ENCODE data around the gene PODXL2.
"Not testable (repeated sequence)": the region's sequence is repeated elsewhere in the genome, so short reads cannot be mapped to it uniquely, and the experiment has no call there.

The PODXL2 gene

GRCh38 chr3:127701280-127701911, 72.4 kb downstream of the PODXL2 start:
- Histone ChIP-seq H3K9ac (ENCODE audit: low read length) (no peak overlapping the region), H3K4me3 (ENCODE audit: low read length) (no peak overlapping the region), H3K9me3 (ENCODE audit: control insufficient read depth, low read depth, low read length) (no peaks in the 10 kb centered on the region), H3K36me3 (ENCODE audit: control insufficient read depth, low read depth, low read length) (no peaks in the 10 kb centered on the region), H3K27ac (ENCODE audit: low read length) (no peak overlapping the region), H3K4me1 (ENCODE audit: control insufficient read depth, low read depth, low read length) (no peaks in the 10 kb centered on the region), H3K27me3 (ENCODE audit: control insufficient read depth, insufficient read depth, low read length) (no peaks in the 10 kb centered on the region)

- Histone ChIP-seq H3K27me3 (ENCODE audit: control insufficient read depth, insufficient read depth, low read length) (no peaks in the 10 kb centered on the region), H3K9ac (ENCODE audit: low read length) (no peak overlapping the region), H3K36me3 (ENCODE audit: control insufficient read depth, low read depth, low read length) (no peaks in the 10 kb centered on the region), H3K9me3 (ENCODE audit: control insufficient read depth, low read depth, low read length) (no peaks in the 10 kb centered on the region), H3K4me1 (ENCODE audit: control insufficient read depth, low read depth, low read length) (no peaks in the 10 kb centered on the region), H3K27ac (ENCODE audit: low read length) (no peak overlapping the region), H3K4me3 (ENCODE audit: low read length) (no peak overlapping the region)
Observed at GRCh38 chr3:127702151-127702578, 73.2 kb downstream of the PODXL2 start.

GRCh38 chr3:127704840-127705239, 75.9 kb downstream of the PODXL2 start:
- not testable (repeated sequence) for H3K36me3 ChIP-seq (ENCODE audit: control insufficient read depth, low read depth, low read length); H3K4me1 ChIP-seq (ENCODE audit: control insufficient read depth, low read depth, low read length); H3K9me3 ChIP-seq (ENCODE audit: control insufficient read depth, low read depth, low read length); H3K27ac ChIP-seq (ENCODE audit: low read length); H3K27me3 ChIP-seq (ENCODE audit: control insufficient read depth, insufficient read depth, low read length); H3K9ac ChIP-seq (ENCODE audit: low read length); H3K4me3 ChIP-seq (ENCODE audit: low read length)

- H3K4me1 ChIP-seq (ENCODE audit: control insufficient read depth, low read depth, low read length): no peaks in the 10 kb centered on the region
Observed at GRCh38 chr3:127706312-127706711, 77.3 kb downstream of the PODXL2 start.

GRCh38 chr3:127706785-127707351, 77.9 kb downstream of the PODXL2 start:
- Histone ChIP-seq H3K4me1 (ENCODE audit: control insufficient read depth, low read depth, low read length) (no peaks in the 10 kb centered on the region), H3K36me3 (ENCODE audit: control insufficient read depth, low read depth, low read length) (no peaks in the 10 kb centered on the region), H3K27ac (ENCODE audit: low read length) (no peak overlapping the region), H3K4me3 (ENCODE audit: low read length) (no peak overlapping the region), H3K9ac (ENCODE audit: low read length) (no peak overlapping the region), H3K27me3 (ENCODE audit: control insufficient read depth, insufficient read depth, low read length) (no peaks in the 10 kb centered on the region), H3K9me3 (ENCODE audit: control insufficient read depth, low read depth, low read length) (no peaks in the 10 kb centered on the region)

More at GRCh38 chr3:127706312-127706711, 77.3 kb downstream of the PODXL2 start:
- H3K27ac ChIP-seq (ENCODE audit: low read length): no peak overlapping the region
- H3K36me3 ChIP-seq (ENCODE audit: control insufficient read depth, low read depth, low read length): no peaks in the 10 kb centered on the region
- no peaks in the 10 kb centered on the region for H3K9me3 ChIP-seq (ENCODE audit: control insufficient read depth, low read depth, low read length)
- H3K27me3 ChIP-seq (ENCODE audit: control insufficient read depth, insufficient read depth, low read length): no peaks in the 10 kb centered on the region
- no peak overlapping the region for H3K4me3 ChIP-seq (ENCODE audit: low read length)
- no peak overlapping the region for H3K9ac ChIP-seq (ENCODE audit: low read length)

- Histone ChIP-seq H3K4me3 (ENCODE audit: low read length) (no peak overlapping the region), H3K9me3 (ENCODE audit: control insufficient read depth, low read depth, low read length) (no peaks in the 10 kb centered on the region), H3K36me3 (ENCODE audit: control insufficient read depth, low read depth, low read length) (no peaks in the 10 kb centered on the region), H3K9ac (ENCODE audit: low read length) (no peak overlapping the region), H3K27me3 (ENCODE audit: control insufficient read depth, insufficient read depth, low read length) (no peaks in the 10 kb centered on the region), H3K27ac (ENCODE audit: low read length) (no peak overlapping the region), H3K4me1 (ENCODE audit: control insufficient read depth, low read depth, low read length) (no peaks in the 10 kb centered on the region)
Observed at GRCh38 chr3:127707851-127708411, 78.9 kb downstream of the PODXL2 start.

- Histone ChIP-seq H3K27me3 (ENCODE audit: control insufficient read depth, insufficient read depth, low read length) (no peaks in the 10 kb centered on the region), H3K4me1 (ENCODE audit: control insufficient read depth, low read depth, low read length) (no peaks in the 10 kb centered on the region), H3K4me3 (ENCODE audit: low read length) (no peak overlapping the region), H3K36me3 (ENCODE audit: control insufficient read depth, low read depth, low read length) (no peaks in the 10 kb centered on the region), H3K9ac (ENCODE audit: low read length) (no peak overlapping the region), H3K9me3 (ENCODE audit: control insufficient read depth, low read depth, low read length) (no peaks in the 10 kb centered on the region), H3K27ac (ENCODE audit: low read length) (no peak overlapping the region)
Observed at GRCh38 chr3:127708837-127709236, 79.9 kb downstream of the PODXL2 start.

GRCh38 chr3:127709320-127710060, 80.5 kb downstream of the PODXL2 start:
- Histone ChIP-seq H3K36me3 (ENCODE audit: control insufficient read depth, low read depth, low read length) (no peaks in the 10 kb centered on the region), H3K27ac (ENCODE audit: low read length) (no peak overlapping the region)

GRCh38 chr3:127710155-127710941, 81.4 kb downstream of the PODXL2 start:
- H3K27me3 ChIP-seq (ENCODE audit: control insufficient read depth, insufficient read depth, low read length): no peaks in the 10 kb centered on the region
- H3K27ac ChIP-seq (ENCODE audit: low read length): no peak overlapping the region
- no peaks in the 10 kb centered on the region for H3K9me3 ChIP-seq (ENCODE audit: control insufficient read depth, low read depth, low read length)
- H3K9ac ChIP-seq (ENCODE audit: low read length): no peak overlapping the region
- H3K36me3 ChIP-seq (ENCODE audit: control insufficient read depth, low read depth, low read length): no peaks in the 10 kb centered on the region
- H3K4me1 ChIP-seq (ENCODE audit: control insufficient read depth, low read depth, low read length): no peaks in the 10 kb centered on the region
- H3K4me3 ChIP-seq (ENCODE audit: low read length): no peak overlapping the region

More at GRCh38 chr3:127709320-127710060, 80.5 kb downstream of the PODXL2 start:
- H3K9me3 ChIP-seq (ENCODE audit: control insufficient read depth, low read depth, low read length): no peaks in the 10 kb centered on the region
- no peaks in the 10 kb centered on the region for H3K4me1 ChIP-seq (ENCODE audit: control insufficient read depth, low read depth, low read length)
- no peak overlapping the region for H3K4me3 ChIP-seq (ENCODE audit: low read length)
- H3K27me3 ChIP-seq (ENCODE audit: control insufficient read depth, insufficient read depth, low read length): no peaks in the 10 kb centered on the region
- H3K9ac ChIP-seq (ENCODE audit: low read length): no peak overlapping the region

GRCh38 chr3:127711021-127711695, 82.2 kb downstream of the PODXL2 start:
- no peak overlapping the region for H3K27ac ChIP-seq (ENCODE audit: low read length)
- H3K36me3 ChIP-seq (ENCODE audit: control insufficient read depth, low read depth, low read length): no peaks in the 10 kb centered on the region

GRCh38 chr3:127711896-127712295, 82.9 kb downstream of the PODXL2 start:
- no peaks in the 10 kb centered on the region for H3K36me3 ChIP-seq (ENCODE audit: control insufficient read depth, low read depth, low read length)

More at GRCh38 chr3:127711021-127711695, 82.2 kb downstream of the PODXL2 start:
- no peaks in the 10 kb centered on the region for H3K27me3 ChIP-seq (ENCODE audit: control insufficient read depth, insufficient read depth, low read length)
- no peak overlapping the region for H3K4me3 ChIP-seq (ENCODE audit: low read length)
- H3K4me1 ChIP-seq (ENCODE audit: control insufficient read depth, low read depth, low read length): no peaks in the 10 kb centered on the region
- no peaks in the 10 kb centered on the region for H3K9me3 ChIP-seq (ENCODE audit: control insufficient read depth, low read depth, low read length)
- no peak overlapping the region for H3K9ac ChIP-seq (ENCODE audit: low read length)

More at GRCh38 chr3:127711896-127712295, 82.9 kb downstream of the PODXL2 start:
- Histone ChIP-seq H3K9ac (ENCODE audit: low read length) (no peak overlapping the region), H3K4me3 (ENCODE audit: low read length) (no peak overlapping the region), H3K4me1 (ENCODE audit: control insufficient read depth, low read depth, low read length) (no peaks in the 10 kb centered on the region), H3K27ac (ENCODE audit: low read length) (no peak overlapping the region), H3K27me3 (ENCODE audit: control insufficient read depth, insufficient read depth, low read length) (no peaks in the 10 kb centered on the region), H3K9me3 (ENCODE audit: control insufficient read depth, low read depth, low read length) (no peaks in the 10 kb centered on the region)

Data from iPS-18a (cell line).